SK-MEL-5 (cell line): ENCODE measurements around the gene CFAP74. TPM values are rescaled to one million over a fixed set of nuclear protein-coding genes. Genes with fewer than 3 reads are reported as not detected.

ENCODE experiments used
- DNase-seq: peaks from one replicate; pipeline ENCODE4 v3.0.0-alpha.2; 2016; ENCODE audit warnings: low read depth, low spot score
- in situ Hi-C: cut with HindIII; loops from 2 replicates; pipeline ENCODE4 v1.10.0; 2016; ENCODE audit warnings: low sequenced_read_pairs, high pct_unique_total_duplicates, low pct_unique_long_range_greater_than_20kb
- total RNA-seq: library from RNA; depleted of rRNA; stranded (reverse); fragments of >200 nt; shearing (Covaris generic); gene quantifications from 2 replicates; pipeline ENCODE4 v1.2.3, GENCODE V29; 2014

Gene CFAP74
- total RNA-seq, 1 experiment from 2014 or later = not detected

DNA sequence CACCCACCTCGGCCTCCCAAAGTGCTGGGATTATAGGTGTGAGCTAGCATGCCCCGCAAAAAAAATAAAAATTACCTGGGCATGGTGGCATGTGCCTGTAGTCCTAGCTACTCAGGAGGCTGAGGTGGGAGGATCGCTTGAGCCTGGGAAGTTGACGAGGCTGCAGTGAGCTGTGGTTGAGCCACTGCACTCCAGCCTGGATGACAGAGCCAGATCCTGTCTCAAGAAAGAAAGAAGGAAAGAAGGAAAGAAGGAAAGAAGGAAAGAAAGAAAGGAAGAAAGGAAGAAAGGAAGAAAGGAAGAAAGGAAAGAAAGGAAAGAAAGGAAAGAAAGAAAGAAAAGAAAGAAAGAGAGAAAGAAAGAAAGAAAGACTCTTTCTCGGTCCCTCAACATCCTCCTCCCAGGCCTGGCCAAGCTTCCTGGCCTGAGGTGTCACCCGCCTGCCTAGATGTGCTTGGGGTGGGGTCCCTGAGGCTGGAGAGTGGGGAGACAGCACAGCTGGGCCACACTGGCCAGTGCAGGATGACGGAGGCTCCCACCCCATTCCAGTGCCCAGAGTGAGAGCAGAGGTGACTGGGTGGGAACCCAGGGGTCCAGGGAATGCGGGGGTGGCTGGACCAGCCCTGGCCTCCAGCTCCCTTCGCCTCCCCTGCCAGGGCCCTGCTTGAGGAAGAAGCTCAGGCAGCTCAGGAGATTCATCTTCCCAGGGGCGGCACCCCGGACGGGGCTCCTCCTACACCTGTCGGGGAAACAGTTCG is 102.5 kb downstream of the CFAP74 start:
- DNase-seq = no peak
- in situ Hi-C loops = no loop called here

- in situ Hi-C loops = no loop called here
- DNase-seq = no peak
These were observed 103.6 kb downstream of the CFAP74 start for GRCh38 chr1:1899967-1900327.

- in situ Hi-C loops = no loop called here
- peak; percentile 21 for DNase-seq
These were observed 104.2 kb downstream of the CFAP74 start for GRCh38 chr1:1899266-1899966.

GRCh38 chr1:1898246-1898933 is 105.2 kb downstream of the CFAP74 start:
- in situ Hi-C loops = no loop called here
- DNase-seq = no peak

DNA sequence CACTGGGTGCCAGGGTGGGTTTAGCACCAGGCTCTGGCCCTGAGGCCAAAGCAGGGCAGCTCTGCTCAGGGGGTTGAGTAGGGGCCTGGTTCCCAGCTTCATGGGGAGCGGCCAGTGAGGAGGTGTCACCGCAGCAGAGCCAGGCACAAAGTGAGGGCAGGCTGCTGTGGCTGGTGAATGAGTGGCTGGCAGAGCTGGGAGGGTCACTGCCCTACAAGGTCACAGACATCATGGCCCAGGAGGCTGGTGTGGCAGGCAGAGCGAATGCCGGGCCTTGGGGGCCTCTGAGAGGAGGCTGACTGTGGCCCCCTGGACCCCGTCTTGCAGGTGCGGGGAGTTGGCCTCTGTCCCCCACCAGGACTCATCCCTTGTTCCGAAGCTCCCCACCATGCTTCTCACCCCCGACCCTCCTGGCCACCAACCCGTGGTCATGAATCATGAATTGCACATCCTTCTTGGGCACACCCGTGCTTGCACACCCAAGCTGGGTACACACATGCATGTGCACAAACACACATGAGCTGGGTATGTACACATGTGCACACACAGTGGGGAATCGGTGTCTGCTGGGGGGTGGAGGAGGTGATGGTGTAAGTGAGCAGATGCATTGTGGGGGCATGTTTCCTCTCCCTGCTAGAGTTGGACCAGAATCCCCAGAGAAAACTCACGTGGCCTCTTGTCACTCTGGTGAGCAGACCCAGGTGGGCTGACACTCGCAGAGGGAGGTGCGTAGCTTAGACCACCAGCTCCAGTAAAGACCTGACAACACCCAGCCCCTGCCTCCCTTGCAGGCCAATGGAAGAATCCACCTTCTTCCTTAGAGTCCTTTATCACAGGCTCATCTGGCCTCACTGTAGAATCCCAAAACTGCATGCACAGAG is 107.9 kb downstream of the CFAP74 start:
- no peak for DNase-seq
- in situ Hi-C loops = no loop called here

DNA sequence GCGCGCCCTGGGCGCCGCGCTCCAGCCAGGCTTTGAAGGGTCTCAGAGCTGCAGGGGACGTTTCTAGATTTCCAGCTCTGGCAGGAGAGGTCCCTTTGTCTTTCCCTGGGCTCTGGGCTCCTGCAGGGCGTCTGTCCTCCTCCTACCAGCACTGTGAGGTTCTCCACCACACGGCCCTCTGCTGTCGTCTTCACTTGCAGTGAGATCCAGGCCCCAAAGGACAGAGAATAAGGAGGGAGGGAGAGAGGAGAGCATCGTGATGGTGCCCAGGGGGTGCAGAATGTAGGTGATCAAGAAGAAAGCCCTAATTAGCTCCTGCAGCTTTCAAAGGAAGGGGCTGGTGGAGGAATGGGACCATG is 108.5 kb downstream of the CFAP74 start:
- DNase-seq = no peak
- in situ Hi-C loops = no loop called here

DNA sequence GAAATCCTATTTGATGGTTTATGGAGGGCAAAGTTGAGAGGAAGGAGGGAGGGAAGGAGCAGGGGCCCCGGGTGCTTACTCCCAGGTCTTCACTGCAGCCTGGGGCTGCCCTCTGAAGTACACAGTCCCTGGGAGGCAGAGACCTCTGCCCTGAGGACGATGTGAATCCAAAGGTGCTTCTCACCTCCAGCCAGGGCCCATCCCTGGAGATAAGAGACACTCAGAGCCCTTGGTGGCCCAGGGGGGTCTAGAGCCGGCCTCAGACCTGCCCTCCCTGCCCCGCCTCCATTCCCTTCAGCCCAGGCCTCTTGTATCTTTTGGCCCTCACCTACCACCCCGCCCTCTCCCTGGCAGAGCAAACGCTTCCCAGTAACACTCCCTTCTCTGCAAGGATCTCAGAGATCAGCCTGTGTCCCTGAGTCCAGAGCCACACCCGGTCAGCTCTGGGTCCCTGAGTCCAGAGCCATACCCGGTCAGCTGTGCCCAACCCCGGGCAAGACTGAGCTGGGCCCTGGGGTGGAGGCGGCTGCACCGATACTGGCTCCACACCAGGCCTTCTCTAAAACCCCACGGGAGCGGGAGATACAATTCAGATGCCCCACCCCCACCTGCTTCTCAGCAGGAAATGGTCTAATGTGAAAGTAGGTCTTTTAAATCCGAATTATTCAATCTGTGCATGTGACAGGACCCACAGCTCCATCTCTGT is 109.1 kb downstream of the CFAP74 start:
- no peak for DNase-seq
- in situ Hi-C loops = no loop called here

DNA sequence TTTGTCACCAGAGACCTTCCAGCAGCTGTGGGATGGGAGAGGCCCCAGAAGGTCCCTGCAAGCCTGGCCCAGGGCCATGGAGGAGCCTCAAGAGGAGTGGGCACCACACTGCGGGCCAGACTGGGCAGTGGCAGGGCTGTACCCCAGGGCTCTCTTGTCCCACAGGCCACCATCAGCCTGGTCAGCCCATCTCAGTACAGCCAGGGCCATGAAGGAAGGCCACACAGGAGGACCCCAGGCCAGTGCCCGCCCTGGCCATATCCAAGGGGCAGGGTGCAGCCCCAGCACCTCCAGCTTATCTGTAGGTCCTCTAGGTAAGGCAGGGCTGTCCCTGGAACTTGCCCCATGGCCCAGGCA is 109.6 kb downstream of the CFAP74 start:
- in situ Hi-C loops = no loop called here

DNA sequence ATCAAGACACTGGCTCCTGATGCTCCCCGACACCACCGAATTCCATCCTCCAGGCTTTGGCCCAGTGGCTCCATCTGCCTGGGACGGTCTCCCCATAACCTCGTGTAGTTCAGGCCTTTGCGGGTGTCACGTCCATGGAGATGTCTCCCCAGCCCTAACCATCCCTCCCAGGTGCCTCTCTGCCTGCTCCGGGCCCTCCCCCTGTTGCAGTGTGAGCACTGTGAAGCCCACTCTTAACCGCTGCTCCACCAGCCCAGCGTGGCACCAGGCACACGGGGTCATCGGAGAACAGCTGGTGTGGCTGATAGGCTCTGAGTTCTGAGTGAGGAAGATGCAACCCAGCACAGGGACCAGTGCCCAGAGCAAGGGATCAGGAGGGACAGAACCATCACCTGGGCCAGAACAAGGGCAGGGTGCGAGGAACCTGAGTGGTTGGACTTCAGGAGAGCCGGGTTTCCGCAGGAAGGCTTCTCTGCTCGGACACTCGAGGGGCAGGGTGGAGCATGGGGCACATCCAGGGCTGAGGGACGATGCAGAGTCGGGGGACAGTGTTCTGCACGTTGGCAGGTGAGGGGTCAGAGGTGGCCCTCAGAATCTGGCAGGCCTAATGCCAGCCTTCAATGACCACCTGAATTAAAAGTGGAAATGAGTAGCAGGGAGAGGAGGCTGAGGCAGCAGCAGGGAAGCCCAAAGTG is 110.1 kb downstream of the CFAP74 start:
- DNase-seq = no peak
- in situ Hi-C loops = no loop called here

More for the DNA sequence above, 109.6 kb downstream of the CFAP74 start:
- no peak for DNase-seq

DNA sequence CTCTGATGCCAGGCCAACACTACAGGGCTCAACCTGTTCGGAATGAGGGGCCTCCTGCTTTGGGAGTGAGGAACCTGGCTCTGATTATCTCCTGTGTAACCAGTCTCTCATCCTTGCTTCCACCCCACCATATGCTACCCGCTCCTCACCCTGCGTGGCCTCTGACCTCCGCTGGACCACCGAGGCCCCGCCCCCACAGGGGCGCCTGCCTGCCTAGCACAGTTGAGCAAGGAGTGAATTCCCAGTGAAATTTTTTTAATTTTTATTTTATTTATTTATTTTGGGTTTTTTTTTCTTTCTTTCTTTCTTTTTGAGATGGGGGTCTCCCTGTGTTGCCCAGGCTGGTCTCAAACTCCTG is 110.8 kb downstream of the CFAP74 start:
- in situ Hi-C loops = no loop called here
- DNase-seq = no peak

DNA sequence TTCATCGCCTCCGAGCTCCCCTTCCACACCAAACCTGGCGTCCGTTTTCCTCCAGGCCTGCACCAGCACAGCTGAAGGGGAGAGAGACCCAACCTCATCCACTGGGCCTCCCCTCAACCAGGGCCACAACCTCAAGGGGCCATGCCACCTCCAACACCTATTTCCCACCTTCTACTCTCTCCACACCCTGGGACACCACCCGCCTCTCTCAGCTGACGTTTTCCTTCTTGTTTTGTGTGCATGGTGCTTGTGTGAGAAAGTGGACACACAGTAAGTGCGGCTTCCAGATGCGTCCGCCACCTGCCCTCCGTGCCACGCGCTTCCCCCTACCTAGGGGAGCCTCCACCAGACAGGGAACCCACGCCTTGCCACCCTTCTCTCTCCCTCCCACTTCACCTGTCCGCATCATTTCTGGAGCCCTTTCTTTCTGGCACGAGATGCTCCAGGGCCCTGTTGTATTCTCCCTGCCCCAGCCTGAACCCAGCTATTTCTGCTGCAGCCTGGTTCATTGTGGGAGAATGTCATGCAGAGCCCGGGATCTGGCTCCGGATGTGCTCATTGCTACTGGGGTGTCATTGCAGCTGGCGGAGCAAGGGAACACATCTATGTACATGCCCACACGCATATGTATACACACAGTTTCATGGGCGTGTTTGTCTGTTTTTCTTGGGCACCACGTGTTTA is 111.4 kb downstream of the CFAP74 start:
- DNase-seq = no peak
- in situ Hi-C loops = no loop called here

GRCh38 chr1:1891349-1892078 is 112.1 kb downstream of the CFAP74 start:
- DNase-seq = peak; percentile 57
- in situ Hi-C loops = no loop called here

- in situ Hi-C loops = no loop called here
- DNase-seq = peak; percentile 86
These were observed 112.9 kb downstream of the CFAP74 start, which contains the start of gene GNB1 for GRCh38 chr1:1890506-1891348. TSS of gene GNB1 (minus strand) at chr1:1891087. CDS start at chr1:1825453, 65,634 bp downstream.

DNA sequence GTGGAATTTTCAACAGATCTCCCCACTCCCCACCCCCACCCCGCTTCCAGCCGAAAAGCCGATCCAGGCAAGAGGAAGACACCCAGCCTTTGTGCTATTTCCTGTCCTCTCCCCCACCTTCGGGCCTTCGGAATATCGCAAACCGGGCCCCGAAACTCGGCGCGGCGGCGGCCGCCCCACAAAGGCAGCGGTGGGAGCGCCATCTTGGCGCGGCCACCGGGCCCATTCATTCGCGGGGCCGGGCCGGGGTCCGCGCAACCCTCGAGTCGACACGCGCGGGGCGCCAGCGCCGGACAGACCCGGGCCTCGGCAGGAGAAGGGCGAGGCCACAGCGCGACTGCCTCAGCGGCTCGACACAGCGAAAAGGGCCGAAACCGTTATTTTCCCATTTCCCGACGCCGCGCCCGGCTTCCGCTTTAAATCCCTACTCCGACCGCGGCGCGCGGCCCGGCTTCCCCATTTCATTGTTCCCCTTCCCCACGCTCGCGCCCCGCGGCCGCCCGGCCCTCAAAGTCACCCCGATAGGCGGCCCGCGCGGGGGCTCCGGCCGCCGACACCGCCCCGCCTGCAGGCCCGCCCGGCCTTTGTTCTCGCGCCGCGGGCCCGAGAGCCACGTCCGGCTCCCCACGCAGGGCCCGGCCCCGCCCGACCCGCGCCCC is 113.6 kb downstream of the CFAP74 start:
- peak; percentile 14 for DNase-seq
- in situ Hi-C loops = no loop called here
